NCI-H460 (cell line): ENCODE data around the gene P4HTM. TPM values are rescaled to one million over a fixed set of nuclear protein-coding genes. Genes with fewer than 3 reads are reported as not detected.

Source experiments
- DNase-seq: peaks from one replicate; pipeline ENCODE4 v3.0.0-alpha.2; 2016; ENCODE audit warnings: low read depth; ENCODE audit errors: extremely low read depth
- total RNA-seq: library from RNA; depleted of rRNA; stranded (reverse); fragments of >200 nt; shearing (Covaris generic); gene quantifications from 2 replicates; pipeline ENCODE4 v1.2.3, GENCODE V29; 2014

P4HTM gene
- total RNA-seq, 1 experiment from 2014 or later = 45.8 TPM

GRCh38 chr3:48982686-48983085 is 7.4 kb upstream of the P4HTM start:
- no peak for DNase-seq

- no peak for DNase-seq
These were observed 6.9 kb upstream of the P4HTM start for GRCh38 chr3:48983096-48983495.

DNA sequence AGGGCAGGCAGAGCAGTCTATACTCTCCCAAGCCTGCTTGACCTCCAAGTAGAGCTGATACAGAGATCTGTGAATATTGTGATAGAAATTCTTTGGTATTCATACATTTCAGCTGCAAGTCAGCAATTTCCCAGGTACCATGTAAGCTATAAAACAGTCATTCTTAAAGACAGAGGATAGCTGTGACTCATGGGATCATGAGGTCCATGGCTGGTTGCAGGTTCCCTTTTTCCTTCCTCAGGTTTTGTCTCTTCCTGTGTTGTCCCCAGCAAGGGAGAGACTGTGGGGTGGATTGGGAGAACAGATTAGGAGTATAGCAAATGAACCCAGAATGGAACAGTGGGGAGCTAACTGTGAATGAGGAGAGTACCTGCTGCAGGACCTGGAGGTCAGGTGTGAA is 5.4 kb upstream of the P4HTM start:
- no peak for DNase-seq

DNA sequence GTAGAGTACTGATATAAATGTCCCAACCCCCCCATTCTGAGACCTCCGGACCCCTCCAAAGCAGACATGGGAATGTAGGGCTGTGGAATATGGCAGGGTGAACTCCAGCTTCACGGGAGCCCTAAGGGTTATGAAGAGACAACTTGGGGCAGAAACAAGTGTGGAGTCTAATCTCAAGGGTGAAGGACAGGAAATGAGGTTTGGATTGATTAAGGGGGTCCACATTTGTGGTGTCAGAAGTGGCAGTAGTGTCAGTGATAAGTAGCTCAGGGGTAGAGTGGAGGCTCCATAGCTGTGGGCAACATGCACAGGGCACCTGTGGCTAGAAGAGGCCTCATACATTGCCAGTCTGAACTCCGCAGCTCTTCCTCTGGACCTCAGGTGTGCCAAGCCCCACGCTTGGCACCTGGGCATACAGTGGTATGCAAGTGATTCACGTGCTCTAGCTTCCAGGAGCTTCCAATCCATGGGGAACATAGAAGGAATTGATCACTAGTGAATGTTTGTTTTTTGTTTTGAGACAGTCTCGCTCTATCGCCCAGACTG is 4.1 kb upstream of the P4HTM start:
- no peak for DNase-seq

DNA sequence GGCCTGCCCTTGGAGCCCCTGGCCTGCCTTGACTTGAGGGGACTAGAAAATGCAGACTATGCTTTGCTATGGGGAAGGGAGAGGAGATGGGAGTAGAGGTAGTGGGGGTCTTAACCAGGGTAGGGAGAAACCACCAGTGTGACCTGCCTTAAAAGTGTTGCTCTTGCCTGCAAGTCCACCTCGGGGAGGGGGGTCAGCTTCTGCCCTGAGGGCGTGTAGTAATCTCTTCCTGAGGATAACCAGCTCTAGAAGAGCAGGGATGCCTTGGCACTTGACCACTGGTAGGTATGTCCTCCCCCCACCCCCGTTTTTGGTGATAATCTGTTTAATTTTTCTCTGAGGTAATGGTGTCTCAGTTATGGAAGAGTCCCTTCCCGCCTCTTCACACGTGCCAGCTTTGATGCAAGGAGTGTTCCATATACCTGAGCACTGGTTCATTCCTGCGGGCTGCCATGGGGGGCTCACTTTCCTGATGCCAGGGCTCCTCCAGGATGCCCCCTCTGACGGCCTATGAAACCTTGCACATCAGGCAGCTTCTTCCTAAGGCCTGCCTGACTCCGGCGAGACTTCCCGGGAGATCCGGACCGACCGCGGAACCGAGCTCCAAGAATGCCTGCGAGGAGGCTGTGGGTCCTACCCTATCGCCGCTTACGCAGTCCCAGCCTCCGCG is 780 bp upstream of the P4HTM start:
- DNase-seq = no peak

DNA sequence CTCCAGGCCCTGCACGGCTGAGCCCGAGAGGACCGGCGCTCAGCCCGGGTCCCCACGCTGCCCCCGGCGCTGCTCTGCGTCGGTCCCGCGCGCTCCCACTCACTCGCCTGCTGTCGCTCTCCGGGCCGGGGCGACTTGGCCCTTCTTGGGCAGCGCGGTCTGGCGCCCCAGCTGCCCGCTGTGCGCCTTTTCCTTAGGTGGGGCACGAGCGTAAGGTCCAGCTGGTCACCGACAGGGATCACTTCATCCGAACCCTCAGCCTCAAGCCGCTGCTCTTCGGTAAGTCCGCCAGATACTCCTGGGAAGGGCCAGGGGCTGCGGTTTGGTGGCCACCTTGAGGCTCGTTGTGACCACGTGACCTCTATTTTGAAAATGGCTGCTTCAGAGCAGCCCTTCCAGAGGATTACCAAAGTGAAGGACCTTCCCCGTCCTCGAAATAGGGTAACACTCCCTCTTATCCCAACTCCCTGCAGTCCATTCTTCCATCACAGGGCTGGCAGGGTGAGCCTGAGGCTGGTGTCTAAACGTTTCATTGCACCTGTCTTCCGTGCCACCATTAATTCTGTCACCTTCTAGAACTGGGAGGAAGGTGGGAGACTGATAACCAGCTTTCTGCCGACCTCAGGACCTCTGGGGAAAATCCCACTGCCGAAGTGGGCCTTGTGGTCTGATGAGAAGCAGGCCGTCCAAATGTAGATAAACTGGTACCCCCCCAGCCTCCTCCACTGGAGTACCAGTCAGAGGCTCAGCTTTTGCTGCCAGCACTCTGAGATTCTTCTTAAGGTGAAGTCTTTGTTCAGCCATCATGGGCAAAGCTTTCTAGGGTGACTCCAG is 812 bp downstream of the P4HTM start:
- no peak for DNase-seq

DNA sequence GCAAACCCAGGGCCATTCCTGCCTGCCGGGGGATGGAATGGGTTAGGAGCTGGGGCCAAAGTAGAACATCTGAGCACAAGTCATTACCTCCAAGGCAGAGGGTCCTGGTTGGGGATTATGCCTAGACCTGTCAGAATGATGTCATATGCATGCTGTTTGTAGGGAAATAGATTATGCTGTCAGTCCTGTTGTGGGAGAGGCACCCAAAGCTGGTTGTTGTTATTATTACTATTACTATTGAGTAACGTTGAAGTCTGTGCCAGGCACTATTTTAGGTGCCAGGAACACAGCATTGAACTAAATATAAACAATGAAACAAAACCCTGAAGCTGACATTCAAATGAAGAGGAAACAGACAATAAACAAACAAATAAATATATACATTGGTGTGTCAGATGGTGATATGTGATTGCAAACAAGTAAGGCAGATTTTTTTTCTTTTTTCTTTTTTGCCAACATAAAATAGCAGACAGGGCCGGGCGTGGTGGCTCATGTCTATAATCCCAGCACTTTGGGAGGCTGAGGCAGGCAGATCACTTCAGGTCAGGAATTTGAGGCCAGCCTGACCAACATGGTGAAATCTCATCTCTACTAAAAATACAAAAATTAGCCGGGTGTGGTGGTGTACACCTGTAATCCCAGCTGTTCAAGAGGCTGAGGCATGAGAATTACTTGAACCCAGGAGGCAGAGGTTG is 2.0 kb downstream of the P4HTM start:
- no peak for DNase-seq

DNA sequence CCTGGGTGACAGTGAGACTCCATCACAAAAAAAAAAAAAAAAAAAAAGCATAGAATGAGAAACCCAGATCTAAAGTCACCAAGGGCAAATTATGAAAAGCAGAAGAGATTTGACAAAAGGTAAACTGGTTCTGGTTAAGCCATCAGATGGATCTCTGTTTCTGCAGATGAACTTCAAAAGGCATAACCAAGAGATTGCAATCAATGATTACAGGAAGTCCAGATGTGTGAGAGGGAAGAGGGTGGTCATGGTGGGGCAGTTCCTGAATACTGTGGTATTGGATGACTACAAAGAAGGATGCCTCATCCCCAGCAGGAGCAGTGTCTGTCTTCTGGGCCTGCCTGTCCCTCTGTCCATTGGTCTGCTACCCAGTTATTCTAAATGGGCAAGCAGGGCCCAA is 3.8 kb downstream of the P4HTM start:
- no peak for DNase-seq

DNA sequence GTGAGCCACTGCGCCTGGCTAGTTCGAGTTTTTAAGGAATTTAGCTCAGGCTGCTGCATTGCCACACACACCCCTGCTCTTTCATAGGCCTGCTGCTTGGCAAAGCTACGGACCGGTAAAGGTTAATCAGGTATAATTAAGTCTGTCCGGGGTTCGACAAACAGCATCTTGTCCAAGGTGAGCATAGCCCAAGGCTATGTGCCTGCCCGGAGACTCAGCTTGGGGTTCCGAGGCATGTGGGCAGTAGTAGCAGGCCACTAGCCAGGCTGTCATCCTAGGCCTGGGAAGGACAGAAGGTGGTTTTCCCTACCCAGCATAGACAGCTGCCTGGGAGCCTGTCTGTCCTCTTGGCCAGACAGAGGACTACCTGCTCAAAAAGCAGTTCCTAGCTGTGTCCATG is 6.6 kb downstream of the P4HTM start:
- DNase-seq = no peak

GRCh38 chr3:48997102-48997635 is 7.1 kb downstream of the P4HTM start:
- DNase-seq = no peak

GRCh38 chr3:48997714-48998637 is 7.9 kb downstream of the P4HTM start:
- no peak for DNase-seq

DNA sequence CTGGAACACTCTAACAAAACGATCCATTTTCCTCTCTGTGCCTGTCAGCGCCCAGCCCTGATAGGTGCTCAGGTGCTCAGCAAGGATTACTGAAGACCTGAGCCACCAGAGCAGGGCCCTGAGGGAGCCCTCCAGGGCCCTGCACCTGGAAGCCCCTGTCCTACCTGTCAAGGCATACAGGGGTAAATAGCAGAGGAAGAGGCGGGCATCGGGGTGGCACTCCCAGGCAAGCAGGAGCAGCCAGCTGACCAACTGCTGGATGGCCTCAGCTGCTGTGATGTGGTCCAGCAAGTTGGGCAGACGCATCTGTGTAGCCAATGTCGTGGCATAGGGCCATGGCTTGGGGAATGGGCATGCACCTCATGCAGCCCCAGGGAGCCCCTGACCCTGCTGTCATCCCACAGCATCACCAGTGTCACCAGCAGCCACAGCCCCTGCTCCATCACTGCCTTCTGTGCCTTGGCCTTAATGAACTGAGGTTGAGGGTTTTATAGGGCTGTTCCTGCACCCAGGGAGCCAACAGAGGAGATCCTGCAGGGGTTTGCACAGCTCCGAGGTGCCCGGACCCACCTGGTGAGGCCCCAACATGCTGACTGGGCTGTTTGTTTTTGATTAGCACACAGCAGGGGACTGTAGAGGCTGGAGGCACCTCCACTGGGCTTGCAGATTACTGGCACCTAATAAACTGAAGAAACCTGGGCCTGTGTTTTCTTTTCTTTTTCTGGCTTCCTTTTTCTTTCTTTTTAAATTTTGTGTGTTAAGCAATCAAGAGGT is 9.2 kb downstream of the P4HTM start:
- no peak for DNase-seq

- DNase-seq = no peak
These were observed 11.1 kb downstream of the P4HTM start for GRCh38 chr3:49001155-49001554.

- DNase-seq = no peak
These were observed 14.6 kb downstream of the P4HTM start for GRCh38 chr3:49004352-49005302.

DNA sequence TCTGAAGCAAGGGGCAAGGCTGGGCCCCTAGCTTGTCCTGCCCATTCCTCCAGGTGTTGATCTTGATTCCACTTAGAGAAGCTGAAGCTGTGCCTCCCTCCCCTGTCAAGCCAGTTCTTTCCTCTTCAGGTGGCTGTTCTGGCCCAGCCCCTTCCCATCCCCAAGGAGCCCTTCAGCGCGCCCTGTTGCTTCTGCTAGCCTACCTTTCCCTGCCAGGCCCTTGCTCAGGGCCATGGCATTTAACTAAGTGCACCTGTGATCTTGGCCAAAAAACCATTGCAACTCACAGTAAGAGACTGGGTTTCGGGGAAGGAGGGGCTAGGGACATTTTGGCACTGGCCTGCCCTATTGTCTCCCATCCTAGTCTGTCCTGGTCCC is 15.3 kb downstream of the P4HTM start:
- no peak for DNase-seq

- DNase-seq = no peak
These were observed 16.0 kb downstream of the P4HTM start for GRCh38 chr3:49005998-49006397.

DNA sequence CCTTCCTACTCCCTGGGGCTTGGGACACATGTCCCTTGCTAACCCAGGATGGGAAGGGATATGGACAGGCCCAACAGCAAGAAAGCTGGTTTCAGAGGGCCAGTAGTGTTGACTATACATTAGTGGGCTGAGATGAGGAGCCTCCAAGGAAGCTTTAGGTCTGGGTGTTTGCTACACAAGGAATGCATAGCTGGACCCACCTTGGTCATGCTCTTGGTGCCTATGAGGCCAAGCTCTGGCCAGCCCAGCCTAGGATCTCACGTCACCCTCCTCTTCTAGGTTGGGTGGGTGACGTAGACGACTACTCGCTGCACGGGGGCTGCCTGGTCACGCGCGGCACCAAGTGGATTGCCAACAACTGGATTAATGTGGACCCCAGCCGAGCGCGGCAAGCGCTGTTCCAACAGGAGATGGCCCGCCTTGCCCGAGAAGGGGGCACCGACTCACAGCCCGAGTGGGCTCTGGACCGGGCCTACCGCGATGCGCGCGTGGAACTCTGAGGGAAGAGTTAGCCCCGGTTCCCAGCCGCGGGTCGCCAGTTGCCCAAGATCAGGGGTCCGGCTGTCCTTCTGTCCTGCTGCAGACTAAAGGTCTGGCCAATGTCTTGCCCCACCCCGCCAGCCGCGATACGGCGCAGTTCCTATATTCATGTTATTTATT is 16.5 kb downstream of the P4HTM start:
- DNase-seq = no peak
